SHP77 (cell line): Measurements from ENCODE around the gene PODNL1.
"Not testable (repeated sequence)": the region's sequence is repeated elsewhere in the genome, so short reads cannot be mapped to it uniquely, and the experiment has no call there.

Experiments
- DNase-seq, 2 experiments: peaks; one replicate each; lab custom pipeline; 2025; lab: John Stamatoyannopoulos, UW

Gene PODNL1

DNA sequence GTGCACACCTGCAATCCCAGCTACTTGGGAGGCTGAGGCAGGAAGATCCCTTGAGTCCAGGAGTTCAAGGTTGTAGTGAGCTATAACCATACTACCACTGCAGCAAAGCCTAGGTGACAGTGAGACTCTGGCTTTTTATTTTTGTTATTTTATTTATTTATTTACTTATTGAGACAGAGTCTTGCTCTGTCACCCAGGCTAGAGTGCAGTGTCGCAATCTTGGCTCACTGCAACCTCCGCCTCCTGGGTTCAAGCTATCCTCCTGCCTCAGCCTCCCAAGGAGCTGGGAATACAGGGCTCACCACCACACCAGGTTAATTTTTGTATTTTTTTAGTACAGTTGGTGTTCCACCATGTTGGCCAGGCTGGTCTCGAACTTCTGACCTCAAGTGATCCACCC is 35.3 kb upstream of the PODNL1 start:
- not testable (repeated sequence) for DNase-seq

DNA sequence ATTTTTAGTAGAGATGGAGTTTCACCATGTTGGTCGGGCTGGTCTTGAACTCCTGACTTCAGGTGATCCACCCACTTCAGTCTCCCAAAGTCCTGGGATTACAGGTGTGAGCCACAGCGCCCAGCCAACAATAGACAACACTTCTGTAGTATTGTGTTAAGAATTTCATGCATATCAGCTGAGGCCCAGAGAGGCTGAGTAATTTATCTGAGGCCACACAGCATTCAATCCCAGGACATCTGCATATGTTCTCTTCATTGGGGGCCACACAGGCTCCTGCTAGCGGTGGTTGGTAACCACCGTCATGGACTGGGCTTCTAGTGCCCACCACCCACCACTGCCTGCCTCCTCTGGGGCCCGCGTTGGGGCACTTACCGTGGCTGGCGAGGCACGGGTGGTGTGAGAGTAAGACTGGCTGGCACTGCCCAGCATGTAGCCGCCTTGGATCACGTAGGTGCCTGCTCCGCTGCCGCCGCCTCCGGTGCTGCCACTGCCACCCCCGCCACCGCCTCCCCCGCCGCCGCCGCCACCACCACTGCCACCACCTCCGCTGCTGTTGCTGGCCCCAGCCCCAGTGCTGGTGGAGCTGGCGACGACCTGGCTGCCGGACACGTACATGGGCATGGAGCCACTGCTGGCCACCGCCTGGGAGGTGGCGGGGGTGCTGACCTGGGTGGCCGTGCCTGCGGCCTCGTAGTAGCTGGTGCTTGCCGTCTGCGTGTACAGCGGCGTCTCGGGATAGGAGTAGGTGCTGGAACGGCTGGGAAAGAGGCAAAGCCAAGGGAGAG is 34.3 kb upstream of the PODNL1 start:
- DNase-seq: no peak

DNA sequence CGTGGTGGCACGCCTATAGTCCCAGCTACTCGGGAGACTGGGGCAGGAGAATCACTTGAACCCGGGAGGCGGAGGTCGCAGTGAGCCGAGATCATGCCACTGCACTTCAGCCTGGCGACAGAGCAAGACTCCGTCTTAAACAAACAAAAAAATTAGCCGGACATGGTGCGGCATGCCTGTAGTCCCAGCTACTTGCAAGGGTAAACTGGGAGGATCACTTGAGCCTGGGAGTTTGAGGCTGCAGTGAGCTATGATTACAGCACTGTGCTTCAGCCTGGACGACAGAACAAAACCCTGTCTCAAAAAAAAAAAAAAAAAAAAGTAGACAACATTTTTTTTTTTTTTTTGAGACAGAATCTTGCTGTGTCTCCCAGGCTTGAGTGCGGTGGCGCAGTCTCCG is 33.7 kb upstream of the PODNL1 start:
- DNase-seq: not testable (repeated sequence)

DNA sequence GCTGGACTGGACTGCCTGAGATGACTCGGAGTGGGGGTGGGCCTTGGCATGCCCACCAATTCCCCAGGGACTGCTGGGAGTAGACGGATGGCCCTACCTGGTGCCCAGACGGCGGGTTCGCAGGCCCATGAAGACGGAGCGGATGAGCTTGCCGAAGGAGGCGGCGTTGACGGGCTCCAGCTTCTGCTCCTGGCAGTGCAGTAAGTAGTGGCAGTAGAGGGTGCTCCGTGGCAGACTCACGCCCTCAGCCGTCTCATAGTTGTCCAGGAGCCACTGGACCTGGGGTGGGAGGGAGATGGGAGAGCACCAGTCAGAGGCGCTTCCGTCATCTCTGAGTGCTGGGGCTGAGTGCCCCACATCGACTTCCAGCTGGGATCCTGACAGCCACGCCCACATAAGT is 31.7 kb upstream of the PODNL1 start:
- no peak for DNase-seq

DNA sequence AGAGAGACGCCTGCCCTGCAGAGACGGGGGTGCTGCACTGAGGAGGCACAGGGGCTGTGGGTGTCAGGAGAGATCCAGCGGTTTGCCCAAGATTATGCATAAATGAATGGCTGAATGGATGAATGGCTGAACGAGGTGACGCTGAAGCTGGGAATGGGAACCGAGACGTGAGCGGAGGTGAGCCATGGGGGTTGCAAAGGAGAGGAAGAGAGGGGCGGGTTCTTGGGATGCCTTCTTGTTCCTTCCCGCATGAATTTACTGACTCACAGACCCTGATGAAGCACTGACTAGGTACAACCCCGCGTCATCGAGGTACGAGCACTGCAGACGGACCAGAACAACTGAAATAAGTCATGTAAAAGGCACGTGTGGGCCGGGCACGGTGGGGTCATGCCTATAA is 30.8 kb upstream of the PODNL1 start:
- DNase-seq: no peak

DNA sequence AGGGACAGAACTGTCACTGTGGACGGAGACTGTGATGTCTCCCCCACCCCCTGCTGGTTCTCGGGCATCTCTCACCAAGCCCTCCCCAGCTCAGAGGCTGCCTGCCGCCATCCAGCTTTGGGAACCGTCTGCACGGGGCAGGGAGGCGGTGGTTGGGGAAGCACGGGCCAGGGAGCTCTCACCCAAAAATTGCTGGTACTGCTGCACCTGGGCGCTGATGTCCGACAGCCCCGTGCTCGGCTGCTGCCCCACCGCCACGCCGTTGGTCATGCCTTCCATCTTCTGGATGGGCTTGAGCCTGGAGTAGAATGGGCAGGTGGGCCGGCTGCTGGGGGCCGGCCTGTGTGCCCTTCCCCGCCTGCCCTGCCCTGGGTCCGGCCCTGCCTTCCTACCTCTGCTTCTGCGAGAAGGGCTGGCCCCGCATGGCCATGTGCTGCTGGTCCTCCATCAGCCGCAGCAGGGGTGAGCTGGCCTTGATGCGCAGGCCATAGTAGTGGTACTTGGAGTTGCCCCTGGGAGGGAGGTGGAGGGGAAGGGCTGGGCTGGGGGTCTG is 30.2 kb upstream of the PODNL1 start:
- DNase-seq: no peak

DNA sequence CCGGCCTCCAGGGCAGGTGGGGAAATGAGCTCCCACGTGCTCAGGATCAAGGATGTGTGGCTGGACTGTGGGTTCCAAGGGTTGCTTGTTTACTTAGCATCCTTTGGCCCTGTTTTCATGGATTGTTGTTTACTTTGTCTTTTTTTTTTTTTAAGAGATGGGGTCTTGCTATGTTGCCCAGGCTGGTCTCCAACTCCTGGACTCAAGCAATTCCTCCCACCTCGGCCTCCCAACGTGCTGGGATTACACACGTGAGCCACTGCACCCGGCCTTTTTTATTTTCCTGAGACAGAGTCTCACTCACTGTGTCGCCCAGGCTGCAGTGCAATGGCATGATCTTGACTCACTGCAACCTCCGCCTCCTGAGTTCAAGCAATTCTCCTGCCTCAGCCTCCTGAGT is 29.0 kb upstream of the PODNL1 start:
- DNase-seq: not testable (repeated sequence)

DNA sequence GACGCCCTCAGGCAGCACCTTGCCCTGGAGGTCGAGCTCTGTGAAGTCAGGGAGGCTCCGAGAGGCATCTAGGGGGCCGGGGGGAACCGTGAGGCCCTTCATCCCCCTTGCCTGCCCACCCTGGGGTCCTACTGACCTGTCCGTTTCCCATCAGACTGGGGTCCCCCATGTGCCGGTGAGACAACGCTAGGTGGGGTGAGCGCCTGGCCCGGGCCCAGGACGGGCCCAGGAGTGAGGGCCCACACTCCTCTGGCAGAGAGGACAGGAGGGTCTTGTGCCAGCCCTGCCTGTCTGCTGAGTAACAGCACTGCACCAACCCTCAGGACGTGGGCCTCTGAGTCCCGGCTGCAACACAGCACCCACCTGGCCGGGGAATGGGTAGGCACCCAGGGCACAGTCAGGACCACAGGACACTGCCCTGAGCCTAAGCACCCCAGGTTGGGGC is 28.5 kb upstream of the PODNL1 start:
- DNase-seq: no peak

DNA sequence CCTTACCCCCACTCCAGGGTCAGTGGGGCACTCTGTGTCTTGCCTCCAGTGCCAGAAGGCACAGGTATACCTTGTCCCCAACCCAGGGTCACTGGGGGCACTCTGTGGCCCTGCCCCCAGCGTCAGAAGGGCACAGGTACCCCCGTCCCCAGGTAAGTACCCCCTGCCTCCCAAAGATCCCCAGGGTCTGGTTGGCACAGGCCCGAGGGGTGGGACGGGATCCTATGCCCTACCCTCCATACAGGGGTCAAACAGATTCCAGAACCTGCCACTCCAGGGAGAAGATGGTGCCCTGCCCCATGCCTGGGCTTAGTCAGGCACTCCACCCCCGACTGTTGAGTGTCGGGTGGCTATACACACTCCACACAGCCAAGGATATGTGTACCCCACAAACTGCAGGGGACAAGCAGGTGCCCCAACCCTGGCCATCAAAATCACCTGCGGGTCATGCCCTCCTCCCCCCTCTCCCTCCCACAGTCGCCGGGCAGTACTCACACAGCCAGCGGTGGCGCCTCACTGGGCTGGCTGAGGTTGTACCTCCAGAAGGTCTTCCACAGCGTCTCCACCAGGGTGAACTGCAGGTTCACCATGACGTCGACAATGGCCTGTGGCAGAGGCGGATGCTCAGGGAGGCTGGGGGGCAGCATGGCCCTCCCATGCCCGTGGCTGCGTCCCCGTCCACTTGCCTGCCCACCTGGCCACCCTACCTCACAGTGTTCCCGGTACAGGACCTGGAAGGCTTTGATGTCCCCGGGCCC is 27.9 kb upstream of the PODNL1 start:
- no peak for DNase-seq

DNA sequence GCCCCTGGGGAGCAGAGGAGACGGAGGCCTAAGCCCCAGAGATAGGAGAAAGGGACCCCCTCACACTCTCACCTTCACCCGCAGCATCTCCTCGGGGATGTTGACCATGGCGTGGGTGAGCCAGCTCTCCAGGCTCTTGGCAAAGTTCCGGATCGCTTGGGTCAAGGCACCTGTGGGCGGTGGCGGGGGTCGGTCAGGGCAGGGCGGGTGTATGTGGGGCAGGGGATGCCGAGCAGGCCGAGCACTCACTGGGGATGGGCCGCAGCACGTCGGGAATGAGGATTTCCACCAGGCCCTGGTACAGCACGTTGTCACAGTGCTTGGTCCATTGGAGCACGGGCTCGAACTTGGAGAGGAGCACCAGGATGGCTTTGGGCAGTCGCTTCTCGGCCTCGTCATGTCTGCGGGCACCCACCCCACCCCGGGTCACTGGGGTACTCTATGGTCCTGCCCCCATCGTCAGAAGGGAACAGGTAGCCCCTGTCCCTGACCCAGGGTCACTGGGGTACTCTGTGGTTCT is 27.2 kb upstream of the PODNL1 start:
- no peak for DNase-seq

DNA sequence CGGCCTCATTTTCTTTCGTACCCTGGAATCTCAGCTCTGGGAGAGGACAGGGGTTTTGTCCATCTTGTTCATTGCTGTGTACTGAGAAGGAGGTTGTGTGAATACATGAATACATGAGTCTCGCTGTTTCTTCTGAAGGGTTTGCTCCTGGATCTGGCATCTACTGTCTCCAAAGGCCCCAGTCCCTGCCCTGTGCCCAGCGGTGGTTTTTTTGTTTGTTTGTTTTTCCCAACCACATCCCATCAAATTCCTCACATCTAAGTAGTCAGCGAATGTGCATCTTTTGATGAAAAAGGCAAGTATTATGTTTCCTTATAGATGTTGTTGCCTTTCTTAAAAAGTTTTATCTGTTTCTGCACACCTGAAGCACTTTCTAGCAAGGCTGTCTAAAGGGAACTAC is 26.6 kb upstream of the PODNL1 start:
- no peak for DNase-seq

DNA sequence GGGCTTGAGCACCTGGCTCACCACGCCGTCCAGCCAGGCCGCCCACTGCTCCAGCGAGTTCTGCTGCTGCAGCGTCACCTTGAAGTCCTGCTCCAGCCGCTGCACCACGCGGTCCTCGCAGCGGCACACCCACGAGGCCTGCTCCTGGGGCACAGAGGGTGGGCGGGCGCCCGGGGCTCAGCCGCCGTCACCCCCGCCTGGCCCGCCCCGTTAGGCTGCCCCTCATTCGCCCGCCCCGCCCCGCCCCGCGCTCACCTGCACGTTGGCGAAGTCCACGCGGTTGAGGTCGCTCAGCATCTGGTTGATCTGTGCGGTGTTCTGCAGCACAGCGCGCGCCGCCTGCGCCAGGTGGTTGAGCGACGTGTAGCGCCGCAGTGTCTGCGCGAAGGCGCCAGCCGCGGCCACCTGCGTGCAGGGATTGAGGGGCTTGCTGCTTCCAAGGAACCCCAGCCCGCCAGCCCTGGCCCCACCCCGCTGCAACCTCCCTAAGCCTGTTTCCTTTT is 25.4 kb upstream of the PODNL1 start:
- no peak for DNase-seq

DNA sequence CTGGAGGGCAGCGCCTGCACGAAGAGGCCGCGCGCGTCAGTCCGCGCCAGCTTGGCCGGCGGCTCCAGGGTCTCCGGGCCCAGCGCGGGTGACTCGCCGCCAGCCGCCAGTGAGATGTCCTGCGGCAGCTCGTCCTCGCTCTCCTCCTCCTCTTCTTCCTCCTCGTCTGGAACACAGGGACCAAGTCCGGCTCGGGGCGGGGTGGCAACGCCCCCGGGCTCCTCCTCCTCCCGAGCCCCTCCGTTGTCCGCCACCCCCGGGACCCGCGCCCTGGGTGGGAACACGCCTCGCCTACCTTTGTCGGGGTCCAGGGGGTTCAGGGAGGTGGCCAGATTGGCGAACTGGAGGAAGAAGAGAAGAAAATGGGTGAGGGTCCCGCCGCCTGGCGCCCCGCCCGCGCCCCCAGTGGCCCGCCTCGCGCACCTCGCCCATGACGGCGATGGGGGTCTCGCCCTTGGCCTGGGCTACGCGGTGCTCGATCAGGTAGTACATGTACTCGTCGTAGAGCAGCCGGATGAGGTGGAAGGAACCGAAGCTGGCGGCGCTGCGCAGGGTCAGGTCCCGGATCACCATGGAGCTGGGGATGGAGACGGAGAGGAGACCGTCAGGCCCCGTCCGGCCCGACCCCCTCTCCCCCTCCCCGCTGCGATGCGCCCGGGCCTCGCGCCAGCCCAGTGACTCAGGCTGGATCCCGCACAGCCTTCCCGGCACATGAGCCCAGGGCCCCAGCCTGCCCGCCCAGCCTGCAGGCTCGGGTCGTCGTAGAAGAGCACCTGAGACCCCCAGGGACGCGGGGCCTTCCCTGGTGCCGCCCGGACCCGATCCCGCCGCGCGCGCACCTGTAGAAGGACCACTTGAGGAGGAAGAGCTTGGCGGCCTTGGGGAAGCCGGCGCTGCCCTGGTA is 24.7 kb upstream of the PODNL1 start:
- DNase-seq: no peak

DNA sequence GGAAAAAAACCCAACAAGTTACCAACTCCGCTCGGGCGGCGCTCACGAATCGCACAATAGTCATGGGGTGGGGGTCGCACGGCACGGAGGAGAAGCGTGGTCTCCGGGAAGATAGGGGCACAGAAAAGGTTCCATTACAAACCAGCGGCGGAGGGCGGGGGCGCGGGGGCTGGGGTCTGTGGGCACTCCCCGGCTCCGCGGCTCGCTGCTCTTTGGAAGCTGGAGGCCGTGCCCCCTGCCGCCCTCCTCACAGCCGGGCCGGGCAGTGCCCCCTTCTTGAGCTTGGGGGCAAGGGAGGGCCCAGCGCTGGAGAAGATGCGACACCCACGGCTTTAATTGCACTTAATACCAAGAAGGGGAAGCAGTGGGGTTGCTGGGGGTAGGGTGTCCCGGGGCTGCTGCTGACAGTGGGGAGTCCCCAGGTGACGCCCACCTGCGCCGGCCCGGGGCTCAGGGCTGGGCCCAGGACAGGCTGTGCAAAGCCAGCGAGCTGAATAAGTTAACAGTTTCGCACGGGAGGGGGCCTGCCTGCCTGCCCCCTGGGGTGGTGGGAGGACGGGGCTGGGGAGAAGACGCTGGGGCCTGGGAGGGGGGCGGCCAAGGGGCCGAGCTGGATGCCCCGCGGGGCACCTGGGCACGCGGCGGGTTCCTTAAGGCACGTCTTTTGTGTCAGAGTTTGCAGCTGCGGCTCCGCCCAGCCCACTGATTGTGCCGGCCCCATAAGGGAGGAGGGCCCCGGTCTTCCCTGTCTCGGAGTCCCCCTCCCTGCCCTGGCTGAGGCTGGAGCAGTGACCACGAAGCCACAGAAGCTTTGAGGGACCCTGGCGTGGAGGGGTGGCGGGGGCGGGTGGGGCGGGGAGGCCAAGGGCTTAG is 23.8 kb upstream of the PODNL1 start:
- DNase-seq: no peak

DNA sequence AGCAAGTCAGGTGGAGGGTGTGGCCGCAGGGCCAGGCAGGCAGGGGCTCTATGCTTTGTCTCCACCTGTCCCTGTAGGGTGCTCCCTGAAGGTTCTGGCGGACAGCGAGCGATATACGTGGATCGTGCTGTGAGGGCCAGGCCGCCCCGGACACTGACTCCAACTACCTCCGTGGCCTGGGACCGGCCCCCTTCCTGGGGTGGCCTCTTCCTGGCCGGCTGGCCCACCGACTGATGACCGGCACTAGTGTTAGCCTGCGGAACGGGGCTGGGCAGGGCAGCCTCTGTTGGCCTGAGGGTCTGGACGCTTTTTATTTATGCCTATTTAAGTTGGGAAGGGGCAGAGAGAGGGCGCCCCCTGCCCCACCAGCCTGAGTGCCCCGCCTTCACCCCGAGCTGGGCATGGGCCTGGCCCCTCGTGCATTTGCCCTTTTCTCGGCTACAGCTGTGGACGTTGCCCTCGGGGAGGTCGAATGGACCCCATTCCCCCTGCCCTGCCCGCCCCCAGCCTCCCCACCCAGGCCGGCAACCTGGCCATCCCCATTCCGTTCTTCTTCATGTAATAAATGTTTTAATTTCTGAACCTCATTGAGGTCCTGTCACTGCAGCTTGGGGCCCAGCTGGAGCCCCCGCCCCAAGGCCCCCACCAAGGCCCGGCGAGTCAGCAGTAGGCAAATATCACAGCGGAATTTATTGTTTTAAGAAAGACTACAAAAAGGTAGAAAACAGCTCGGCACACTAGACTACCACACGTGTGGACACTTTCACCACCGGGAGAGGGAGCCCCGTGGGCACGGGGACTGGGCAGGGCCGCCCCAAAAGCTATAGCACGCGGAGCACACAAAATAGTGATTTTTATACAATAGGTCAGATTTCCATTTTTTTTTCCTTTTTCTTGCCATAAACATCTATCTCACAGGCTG is 22.9 kb upstream of the PODNL1 start:
- no peak for DNase-seq

DNA sequence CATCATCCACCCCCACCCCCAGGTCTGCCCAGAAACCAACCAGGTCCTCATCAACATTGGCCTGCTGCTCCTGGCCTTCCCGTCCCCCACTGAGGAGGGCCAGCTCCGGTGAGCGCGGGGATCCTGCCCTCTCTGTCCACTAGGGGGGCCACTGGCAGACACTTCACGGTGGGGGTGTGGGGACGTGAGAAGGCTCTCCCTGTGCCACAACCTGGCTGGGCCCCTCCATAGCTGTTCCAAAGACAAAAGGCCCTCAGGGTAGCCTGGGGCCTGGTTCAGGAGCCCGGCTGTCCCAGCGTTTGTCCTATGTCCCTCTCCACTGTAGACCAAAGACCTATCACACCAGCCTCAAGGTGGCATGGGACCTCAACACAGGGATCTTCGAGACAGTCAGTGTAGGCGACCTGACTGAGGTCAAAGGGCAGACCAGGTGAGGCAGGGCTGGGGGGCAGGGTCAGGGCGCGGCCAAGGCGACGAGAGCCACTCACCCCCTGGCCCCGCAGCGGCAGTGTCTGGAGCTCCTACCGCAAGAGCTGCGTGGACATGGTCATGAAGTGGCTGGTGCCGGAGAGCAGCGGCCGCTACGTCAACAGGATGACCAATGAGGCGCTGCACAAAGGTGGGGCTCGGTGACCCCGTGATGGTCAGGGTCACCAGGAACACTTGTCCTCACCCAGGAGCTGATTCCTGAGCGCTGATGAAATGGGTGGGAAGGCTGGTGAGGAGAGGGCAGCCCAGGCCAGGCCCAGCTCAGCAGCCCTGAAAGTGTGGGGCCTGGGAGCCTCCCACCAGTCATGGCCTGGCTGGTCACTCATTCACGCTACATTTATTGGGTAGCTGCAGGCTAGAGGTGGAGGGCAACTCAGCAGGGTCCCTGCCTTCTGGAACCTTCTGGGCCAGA is 22.0 kb upstream of the PODNL1 start:
- DNase-seq: no peak

DNA sequence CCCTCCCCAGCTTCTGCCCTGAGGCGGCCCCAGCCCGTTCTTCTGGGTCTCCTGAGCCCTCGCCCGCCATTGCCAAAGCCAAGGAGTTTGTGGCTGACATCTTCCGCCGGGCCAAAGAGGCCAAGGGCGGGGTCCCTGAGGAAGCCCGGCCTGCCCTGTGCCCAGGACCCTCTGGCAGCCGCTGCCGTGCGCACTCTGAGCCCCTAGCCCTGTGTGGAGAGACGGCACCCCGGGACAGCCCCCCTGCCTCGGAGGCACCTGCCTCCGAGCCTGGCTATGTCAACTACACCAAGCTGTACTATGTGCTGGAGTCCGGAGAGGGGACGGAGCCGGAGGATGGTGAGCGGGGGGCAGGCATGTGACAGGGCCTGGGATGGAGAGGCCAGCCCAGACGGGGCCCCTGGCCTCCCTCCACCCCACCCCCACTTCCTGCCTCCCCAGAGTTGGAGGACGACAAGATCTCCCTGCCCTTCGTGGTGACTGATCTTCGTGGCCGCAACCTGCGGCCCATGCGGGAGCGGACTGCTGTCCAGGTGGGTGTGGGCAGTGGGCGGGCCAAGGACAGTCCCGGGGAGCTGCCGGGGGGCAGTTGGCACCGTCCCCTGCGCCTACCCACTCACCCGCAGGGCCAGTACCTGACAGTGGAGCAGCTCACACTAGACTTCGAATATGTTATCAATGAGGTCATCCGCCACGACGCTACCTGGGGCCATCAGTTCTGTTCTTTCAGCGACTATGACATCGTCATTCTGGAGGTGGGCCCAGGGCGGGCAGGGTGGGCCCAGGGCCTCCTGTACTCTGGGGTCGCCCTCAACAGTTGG is 21.1 kb upstream of the PODNL1 start:
- DNase-seq: no peak

DNA sequence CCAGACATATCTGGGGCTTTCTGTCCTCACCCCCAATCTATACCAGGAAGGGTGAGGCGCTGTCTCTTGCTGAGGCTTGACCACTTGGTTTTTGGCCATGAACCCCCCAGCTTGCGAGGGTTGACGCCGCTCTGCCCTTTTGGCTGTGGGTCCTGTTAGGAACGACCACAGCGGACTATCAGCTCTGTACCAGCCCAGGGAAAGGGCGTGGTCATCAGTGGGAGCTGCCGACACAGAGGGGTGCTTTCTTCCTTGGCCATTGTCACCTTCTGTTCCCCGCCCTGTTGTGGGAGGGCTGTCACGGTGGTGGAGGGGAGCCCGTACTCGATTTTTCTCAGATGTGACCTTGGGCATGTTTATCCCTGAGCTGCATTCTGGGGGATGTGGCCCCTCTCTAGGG is 19.8 kb upstream of the PODNL1 start:
- DNase-seq: no peak
